Measurements from ENCODE around the gene DBF4. TPM values are rescaled to one million over a fixed set of nuclear protein-coding genes. Genes with fewer than 3 reads are reported as not detected.
A peak's percentile ranks its signal among the peaks of the same experiment; 100 is the strongest.
"Not testable (repeated sequence)": the region's sequence is repeated elsewhere in the genome, so short reads cannot be mapped to it uniquely, and the experiment has no call there.

DBF4 gene
- total RNA-seq, 1 experiment from 2014 or later: 77.7 TPM

DNA sequence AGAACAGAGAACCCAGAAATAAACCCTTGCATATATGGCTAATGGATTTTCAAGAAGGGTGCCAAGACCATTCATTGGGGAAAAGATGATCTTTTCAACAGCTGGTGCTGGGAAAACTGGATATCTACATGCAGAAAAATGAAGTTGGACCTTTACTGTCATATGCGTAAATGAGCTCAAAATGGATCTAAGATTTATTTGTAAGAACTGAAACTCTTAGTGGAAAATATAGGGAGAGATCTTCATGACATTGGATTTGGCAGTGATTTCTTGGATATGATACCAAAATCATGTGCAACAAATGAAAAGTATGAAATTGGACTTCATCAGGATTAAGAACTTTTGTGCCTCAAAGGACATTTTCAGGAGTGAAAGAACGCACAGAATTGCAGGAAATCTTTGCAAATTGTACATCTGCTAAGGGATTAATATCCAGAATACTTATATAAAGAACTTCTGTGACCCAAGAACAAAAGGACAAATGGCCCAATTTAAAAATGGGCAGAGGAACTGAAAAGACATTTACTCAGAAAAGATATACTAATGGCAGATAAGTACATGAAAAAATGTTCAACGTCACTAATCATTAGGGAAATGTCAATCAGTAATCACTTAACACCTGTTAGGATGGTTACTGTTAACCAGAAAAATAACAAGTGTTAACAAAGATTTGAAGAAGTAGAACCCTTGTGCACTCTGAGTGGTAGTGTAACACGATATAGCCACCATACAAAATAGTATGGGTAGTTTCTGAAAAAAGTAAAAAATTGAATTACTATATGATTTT, 6.1 kb downstream of the DBF4 start:
- DNase-seq (ENCODE audit: low spot score): no peak

DNA sequence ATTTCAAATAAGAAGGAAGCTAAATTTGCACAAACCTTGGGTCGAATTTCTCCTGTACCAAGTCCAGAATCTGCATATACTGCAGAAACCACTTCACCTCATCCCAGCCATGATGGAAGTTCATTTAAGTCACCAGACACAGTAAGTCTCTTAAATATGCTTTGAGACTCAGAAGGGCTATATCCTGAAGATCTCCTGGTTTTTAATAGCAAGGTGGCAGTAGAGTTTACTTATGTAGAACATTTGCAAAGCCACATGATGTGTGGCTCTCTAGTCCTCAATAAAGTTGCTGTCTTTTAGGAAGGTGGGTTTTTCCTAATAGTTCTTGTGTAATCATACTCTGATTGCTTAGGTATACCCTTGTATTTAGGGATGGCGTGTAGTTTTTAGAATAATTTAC, 8.7 kb downstream of the DBF4 start:
- no peak for DNase-seq (ENCODE audit: low spot score)

DNA sequence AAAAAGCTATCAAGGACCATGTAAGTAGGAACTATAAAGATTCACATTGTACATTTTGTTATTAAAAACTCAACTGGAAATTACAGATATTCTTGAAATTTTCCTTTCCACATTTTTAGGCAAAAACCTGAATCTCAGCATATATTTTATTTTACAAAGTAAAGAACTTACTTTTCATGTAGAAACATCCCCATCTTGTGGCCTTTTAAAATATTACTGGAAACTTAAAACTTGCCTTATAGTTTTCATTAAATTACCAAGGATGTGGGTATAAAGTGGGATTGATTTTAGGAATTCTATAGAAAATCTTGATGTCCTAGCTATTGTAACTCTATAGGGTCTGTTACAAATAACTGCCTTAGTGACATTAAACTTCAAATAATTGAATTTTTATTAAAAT, 10.6 kb downstream of the DBF4 start:
- peak; percentile 28 for DNase-seq (ENCODE audit: low spot score)

DNA sequence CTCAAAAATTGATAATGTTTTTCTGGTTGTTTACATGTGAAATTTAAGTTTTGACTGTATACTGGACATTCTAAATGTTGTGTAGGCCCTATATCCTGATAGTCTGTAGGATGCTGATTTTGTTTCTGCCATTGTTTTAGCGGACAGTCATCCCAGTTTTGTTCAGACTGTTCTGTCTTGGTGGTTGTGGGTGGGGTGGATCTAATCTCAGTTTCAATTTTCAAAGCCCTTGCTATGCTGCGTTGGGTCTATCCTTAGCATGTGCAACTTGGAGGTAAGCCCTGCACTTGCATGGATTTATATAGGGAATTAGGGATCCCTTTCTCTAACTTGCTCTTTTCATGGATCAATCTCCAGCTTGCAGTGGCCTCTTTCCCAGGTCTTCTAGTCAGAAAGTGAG, 19.1 kb downstream of the DBF4 start:
- no peak for DNase-seq (ENCODE audit: low spot score)

DNA sequence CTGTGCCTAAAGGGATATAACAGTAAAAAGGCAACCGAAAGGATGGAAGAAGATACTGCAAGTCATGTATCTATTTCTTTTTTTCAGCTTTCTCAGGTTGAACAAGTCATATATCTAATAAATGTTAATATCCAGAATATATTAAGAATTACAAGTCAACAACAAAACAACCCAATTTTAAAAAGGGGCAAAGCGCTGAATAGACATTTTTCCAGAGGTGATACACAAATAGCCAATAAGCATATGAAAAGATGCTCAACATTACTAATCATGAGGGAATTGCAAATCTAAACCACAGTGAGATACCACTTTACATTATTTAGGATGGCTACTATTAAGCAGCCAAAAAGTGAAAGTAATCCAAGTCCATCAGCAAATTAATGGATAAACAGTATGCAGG, 23.0 kb downstream of the DBF4 start:
- no peak for DNase-seq (ENCODE audit: low spot score)

DNA sequence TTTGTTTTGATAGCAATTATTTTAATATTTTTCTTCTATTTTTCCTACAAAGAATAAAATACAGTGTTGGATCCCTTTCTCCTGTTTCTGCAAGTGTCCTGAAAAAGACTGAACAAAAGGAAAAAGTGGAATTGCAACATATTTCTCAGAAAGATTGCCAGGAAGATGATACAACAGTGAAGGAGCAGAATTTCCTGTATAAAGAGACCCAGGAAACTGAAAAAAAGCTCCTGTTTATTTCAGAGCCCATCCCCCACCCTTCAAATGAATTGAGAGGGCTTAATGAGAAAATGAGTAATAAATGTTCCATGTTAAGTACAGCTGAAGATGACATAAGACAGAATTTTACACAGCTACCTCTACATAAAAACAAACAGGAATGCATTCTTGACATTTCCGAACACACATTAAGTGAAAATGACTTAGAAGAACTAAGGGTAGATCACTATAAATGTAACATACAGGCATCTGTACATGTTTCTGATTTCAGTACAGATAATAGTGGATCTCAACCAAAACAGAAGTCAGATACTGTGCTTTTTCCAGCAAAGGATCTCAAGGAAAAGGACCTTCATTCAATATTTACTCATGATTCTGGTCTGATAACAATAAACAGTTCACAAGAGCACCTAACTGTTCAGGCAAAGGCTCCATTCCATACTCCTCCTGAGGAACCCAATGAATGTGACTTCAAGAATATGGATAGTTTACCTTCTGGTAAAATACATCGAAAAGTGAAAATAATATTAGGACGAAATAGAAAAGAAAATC, 31.0 kb downstream of the DBF4 start:
- DNase-seq (ENCODE audit: low spot score): not testable (repeated sequence)

DNA sequence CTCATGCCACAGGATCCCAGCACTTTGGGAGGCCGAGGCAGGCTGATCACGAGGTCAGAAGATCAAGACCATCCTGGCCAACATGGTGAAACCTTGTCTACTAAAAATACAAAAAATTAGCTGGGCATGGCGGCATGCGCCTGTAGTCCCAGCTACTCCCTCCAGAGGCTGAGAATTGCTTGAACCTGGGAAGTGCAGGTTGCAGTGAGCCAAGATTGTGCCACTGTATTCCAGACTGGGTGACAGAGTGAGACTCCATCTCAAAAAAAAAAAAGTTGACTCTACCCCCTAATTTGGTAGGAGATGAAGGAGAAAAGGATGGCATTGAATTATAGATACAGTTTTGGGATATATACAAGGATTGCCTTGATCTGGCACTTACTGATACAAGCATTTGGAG, 32.5 kb downstream of the DBF4 start:
- DNase-seq (ENCODE audit: low spot score): not testable (repeated sequence)

DNA sequence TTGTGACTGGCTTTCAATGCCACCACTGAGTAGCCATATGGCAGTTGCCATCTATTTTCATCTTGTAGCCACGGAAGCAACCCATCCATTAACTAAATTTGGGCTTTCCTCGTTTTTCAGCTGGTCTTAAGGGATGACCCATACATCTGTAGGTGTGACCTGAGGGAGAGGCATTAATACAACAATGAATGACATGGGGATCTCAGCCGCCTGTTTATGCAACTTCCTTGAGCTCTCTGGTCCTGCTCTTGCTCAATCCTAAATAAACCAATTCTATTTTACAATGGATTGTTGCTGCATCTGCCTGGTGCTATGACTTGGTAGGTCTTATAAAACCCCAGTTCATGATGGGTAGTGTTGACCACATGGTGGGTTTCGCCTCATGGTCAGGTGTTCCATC, 35.8 kb downstream of the DBF4 start:
- no peak for DNase-seq (ENCODE audit: low spot score)

DNA sequence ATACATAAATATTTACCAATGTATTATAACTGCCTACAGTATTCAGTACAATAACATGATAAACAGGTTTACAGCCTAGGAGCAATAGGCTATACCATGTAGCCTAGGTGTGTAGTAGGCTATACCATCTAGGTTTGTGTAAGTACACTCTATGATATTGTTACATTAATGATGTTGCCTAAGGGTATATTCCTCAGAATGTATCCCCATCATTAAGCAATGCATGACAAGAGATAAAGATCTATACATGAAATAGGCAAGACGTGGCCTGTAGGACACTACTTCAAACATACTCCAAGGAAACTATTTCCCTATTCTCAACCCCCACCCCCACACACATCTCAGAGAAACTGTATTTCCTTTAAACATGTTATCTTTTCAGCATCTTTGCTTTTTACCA, 42.4 kb downstream of the DBF4 start:
- no peak for DNase-seq (ENCODE audit: low spot score)

DNA sequence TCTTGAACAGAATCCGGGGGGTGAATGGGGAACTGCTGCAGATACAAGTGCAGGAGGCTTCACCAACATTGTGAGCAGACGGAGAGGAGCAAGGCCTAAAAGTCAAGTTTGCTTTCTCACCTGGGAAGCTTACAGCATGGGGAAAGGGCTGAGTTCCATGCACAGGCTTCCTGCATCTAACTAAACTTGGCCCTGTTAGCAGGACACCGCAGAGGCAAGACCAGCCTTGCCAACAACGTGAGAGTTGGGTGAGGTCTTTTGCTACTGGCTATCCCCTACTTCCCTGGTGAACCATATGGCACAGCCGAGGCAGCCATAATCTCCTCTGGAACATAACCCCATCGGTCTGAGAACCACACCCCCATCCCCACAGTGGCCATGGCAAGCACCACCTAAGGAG, 43.6 kb downstream of the DBF4 start:
- no peak for DNase-seq (ENCODE audit: low spot score)

DNA sequence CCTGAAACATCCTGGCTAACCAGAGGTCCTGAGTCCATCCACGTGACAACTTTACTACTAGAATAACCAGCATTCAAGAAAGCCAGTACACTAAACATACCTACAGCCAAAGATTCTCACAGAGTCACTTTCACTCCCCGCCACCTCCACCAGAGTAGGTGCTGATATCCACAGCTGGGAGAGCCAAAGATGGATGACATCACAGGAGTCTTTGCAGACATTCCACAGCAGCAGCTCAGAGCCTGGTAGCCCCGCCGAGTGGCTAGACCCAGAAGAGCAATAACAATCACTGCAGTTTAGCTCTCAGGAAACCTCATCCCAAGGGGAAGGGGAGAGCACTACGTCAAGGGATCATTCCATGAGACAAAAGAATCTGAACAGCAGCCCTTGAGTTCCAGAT, 44.3 kb downstream of the DBF4 start:
- DNase-seq (ENCODE audit: low spot score): no peak

DNA sequence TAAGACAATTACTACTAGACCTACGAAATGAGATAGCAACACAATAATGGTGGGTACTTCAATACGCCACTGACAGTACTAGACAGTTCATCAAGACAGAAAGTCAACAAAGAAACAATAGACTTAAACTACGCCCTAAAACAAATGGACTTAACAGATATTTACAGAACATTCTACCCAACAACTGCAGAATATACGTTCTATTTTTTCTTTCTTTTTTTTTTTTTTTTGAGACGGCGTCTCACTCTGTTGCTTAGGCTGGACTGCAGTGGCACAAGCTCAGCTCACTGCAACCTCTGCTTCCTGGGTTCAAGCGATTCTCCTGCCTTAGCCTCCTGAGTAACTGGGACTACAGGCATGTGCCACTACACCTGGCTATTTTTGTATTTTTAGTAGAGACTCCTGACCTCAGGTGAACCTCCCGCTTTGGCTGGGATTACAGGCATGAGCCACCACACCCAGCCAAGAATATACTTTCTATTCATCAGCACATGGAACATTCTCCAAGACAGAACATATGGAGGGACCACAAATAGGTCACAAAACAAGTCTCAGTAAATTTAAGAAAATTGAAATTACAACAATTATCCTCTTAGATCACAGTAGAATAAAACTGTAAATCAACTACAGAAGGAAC, 46.6 kb downstream of the DBF4 start:
- not testable (repeated sequence) for DNase-seq (ENCODE audit: low spot score)

DNA sequence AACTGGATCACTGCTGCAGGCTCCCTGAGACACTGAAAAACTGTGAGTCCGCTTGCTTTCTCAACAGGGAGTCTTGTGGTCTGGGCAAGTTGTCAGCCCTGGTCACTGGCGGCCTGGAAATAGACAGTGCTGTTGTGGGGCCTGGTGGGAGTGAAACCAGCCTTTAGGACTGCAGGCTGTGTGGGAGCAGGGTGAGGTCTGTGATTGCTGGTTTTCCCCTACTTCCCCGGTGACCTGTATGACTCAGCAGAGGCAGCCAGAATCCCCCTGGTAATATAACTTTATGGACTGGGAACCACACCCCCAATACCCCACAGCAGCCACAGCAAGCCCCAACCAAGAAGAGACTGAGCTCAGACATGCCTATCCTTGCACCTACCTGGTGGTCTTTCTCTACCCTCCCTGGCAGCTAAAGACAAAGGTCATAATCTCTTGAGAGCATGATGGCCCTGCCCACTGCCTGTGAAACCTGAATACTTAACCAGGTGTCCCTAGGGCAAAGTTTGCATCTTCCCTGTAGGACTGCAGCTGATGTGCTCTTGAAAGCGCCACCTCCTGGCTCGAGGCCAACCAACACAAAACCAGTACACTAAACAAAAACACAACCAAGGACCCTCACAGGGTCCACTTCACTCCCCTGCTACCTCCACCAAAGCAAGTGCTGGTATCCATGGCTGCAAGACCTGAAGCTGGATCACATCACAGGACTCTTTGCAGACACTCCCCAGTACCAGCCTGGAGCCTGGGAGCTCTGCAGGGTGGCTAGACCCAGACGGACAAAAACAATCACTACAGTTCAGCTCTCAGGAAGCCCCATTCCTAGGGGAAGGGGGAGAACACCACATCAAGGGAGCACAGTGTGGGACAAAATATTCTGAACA, 50.5 kb downstream of the DBF4 start:
- DNase-seq (ENCODE audit: low spot score): peak; percentile 45

DNA sequence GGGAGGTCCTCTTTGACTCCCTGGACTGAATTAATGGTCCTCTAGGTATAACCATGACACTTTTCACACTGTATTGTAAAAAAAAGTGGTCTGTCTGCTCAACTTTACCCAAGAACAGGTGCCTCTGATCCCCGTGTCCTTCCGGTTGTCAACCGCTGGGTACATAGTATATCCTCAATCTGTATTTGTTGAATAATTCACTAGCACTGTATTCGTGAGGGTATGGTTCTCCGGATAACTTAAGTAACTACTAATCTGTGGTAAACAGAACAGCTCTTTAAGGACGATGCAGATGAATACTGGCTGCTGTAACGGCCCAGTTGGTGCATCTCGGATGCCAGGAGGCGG, 57.3 kb downstream of the DBF4 start:
- no peak for DNase-seq (ENCODE audit: low spot score)

DNA sequence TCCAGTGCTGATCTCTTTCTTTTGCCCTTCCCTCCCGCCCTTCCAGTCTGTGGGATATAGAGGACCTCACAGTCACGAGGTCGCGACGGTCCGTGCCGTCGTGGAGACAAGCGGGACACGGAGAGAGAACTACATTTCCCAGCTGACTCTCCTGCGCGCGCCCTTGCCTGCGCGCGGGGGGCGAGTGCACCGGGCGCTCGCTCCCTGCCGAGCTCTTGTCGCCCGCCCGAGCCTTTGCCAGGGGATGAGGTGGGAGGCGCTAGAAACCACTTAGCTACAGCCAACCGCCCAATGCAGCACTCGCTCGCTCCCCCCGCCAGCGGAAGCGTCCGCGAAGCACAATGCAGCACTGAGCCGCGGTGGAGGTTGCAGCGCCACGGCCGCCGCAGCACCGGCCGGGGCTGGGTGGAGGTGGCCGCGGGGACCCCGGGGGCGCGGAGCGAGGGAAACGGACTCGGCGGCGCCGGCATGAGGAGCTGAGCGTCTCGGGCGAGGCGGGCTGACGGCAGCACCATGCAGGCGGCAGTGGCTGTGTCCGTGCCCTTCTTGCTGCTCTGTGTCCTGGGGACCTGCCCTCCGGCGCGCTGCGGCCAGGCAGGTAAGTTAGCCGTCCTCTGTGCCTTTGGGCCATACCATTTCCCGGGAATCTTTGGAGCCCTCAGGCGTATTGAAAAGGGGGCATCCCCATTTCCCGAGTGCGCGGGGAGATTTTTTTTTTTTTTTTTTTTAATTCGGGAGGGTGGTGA, 57.8 kb downstream of the DBF4 start, which contains the start of gene ADAM22:
ADAM22 (plus strand) TSS at position 299 of the 746 bp plus-strand sequence; CDS start at position 514, 215 bp downstream.
- DNase-seq (ENCODE audit: low spot score): peak; percentile 96

DNA sequence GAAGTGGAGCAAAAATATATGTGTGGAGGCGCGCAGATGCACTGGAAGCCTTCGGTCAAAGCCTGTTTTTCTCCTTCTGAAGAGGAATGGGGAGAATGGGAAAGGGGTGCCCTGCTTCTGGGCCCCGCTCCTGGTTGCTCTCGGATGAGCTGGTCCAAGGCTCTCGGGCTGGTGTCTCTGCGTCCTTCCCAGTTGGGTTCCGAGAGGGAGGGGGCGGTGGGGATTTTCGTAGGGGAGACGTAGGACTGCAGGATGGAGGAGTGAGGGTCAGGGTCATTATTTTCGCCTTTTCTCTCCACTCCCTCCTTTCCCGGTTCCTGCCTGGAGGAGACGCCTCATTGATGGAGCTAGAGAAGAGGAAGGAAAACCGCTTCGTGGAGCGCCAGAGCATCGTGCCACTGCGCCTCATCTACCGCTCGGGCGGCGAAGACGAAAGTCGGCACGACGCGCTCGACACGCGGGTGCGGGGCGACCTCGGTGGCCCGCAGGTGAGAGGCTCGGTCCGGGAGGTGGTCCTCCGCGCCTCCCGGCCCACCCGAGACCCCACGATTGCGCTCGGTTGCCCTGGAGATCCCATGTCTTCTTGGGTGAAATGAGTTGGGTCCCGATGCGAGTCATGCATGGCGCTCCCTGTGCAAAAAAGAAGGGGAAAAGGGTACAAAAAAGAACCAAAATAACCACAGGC, 58.5 kb downstream of the DBF4 start:
- DNase-seq (ENCODE audit: low spot score): no peak

DNA sequence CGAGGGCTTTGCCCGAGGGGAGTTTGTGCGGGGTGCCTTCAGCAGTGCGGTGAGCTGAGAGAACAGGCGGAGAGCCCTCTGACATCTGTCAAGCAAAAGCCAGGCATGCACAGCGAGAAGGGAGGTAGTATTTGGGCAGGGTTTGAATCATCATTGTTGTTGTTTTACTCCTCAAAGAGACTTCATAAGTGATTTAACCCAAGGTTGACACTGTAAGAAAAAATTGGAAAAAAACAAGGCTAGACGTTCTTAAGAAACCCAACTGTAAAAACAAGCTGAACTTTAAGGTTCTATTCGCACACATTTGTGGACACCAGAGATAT, 59.1 kb downstream of the DBF4 start:
- no peak for DNase-seq (ENCODE audit: low spot score)

DNA sequence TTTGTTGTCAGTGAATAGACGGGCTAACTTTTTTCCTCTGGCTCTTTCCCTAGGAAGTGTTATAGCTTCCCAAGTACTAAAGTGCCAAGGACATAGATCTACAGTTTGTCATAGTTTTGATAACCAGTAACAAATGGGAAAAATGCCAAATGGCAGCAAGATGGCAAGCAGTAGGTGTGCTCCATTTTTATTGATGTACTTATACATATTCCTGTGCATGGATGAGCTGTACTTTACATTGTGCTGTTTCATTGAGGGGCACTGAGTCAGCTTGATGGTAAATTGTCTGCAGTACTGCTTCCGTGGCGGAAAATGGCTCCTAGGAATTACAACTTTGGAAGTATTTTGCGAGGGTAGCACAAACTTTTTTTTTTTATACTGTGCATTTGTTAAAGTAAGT, 64.8 kb downstream of the DBF4 start:
- no peak for DNase-seq (ENCODE audit: low spot score)

DNA sequence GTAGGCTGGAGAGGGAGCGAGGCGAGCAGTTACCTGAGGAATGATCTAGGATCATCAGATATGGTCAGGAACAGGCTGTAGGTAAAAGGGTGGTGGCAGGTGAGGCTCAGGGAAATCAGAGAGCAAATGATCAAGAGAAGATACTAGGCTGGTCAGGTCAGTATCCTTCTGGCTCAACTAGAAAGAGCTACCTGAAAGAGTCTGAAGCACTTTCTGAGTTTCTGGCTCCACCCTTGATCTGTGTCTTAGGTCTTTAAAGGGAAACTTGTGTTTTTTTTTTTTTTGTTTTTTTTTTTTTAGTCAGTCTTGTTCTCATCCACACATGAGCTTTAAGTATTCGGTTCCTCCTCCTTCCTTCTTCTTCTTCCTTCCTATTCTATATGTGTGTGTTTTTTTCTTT, 68.3 kb downstream of the DBF4 start:
- no peak for DNase-seq (ENCODE audit: low spot score)

DNA sequence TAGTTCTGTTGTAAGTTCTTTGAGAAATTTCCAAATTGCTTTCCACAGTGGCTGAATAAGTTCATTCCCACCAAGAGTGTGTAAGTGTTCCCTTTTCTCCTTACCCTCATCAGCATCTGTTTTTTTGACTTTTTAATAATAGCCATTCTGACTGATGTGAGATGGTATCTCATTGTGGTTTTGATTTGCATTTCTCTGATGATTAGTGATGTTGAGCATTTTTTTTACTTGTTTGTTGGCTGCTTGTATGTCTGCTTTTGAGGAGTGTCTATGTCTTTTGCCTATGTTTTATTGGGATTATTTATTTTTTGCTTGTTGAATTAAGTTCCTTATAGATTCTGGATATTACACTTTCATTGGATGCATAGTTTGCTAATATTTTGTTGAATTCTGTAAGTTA, 69.6 kb downstream of the DBF4 start:
- DNase-seq (ENCODE audit: low spot score): not testable (repeated sequence)

DNA sequence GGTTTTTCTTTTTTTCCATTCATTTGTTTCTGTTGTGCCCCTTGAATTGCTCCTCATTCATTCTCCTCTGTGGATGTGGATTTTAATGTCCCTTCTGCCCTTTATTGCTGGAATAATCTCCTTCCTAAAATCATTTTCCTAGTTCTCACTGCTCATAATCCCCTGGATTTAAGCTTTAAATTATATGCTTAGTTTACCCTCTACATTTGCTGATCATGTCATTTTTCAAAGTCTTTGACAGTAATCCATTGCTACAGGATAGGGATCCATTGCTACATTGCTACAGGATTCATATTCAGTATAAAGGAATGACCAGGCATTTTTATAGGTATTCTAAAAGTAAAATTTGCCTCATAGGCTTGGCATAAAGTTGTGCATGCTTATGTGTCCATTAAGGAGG, 72.1 kb downstream of the DBF4 start:
- DNase-seq (ENCODE audit: low spot score): no peak

Data from H4 (cell line).